Activated T-cell treated with anti-CD3 and anti-CD28 coated beads, Interleukin-2, amount 50 U/mL, for 72 hours (primary cell): ENCODE results near the gene CYP26A1. TPM values are rescaled to one million over a fixed set of nuclear protein-coding genes. Genes with fewer than 3 reads are reported as not detected.
"Not testable (repeated sequence)": the region's sequence is repeated elsewhere in the genome, so short reads cannot be mapped to it uniquely, and the experiment has no call there.

Experiments used
- ATAC-seq, 2 donors: fragments of 150-1000 bp; cut with Tn5 transposase; replicated peaks in 1 of 2; 2 replicates each; pipeline ENCODE4 v1.10.0; 2021; ENCODE audit warnings: moderate library complexity in 2 of 2, mild to moderate bottlenecking in 1 of 2
- DNase-seq, 2 donors: peaks; one replicate each; pipeline ENCODE4 v3.0.0; 2021 to 2022; ENCODE audit warnings: mixed read lengths in 1 of 2
- H3K27ac Mint-ChIP-seq: one replicate; pipeline ENCODE4 v1.8.0; 2022; ENCODE audit warnings: mild to moderate bottlenecking, moderate library complexity, mixed read lengths
- H3K27me3 Mint-ChIP-seq: one replicate; pipeline ENCODE4 v1.8.0; 2022; ENCODE audit warnings: low read depth, mixed read lengths
- H3K36me3 Mint-ChIP-seq, 2 donors: one replicate each; pipeline ENCODE4 v1.8.0; 2022; ENCODE audit warnings: mixed read lengths in 2 of 2, mild to moderate bottlenecking in 1 of 2; ENCODE audit not compliant: insufficient read depth in 2 of 2
- H3K4me1 Mint-ChIP-seq: one replicate; pipeline ENCODE4 v1.8.0; 2022; ENCODE audit warnings: low read depth, mixed read lengths
- H3K4me3 Mint-ChIP-seq, 2 donors: one replicate each; pipeline ENCODE4 v1.8.0; 2022; ENCODE audit warnings: mild to moderate bottlenecking in 2 of 2, mixed read lengths in 2 of 2, moderate library complexity in 2 of 2
- H3K9me3 Mint-ChIP-seq, 2 donors: one replicate each; pipeline ENCODE4 v1.8.0; 2022; ENCODE audit warnings: mixed read lengths in 2 of 2
- total RNA-seq, 2 donors: library from RNA; stranded (reverse); gene quantifications; one replicate each; pipeline ENCODE4 v1.2.3, GENCODE V29; 2022

CYP26A1 gene
- total RNA-seq, 2 donors from 2014 or later: not detected

GRCh38 chr10:93096901-93097300 lies 23.2 kb downstream of the CYP26A1 start:
- peaks cover 8% of the 10 kb centered on the region for H3K27me3 Mint-ChIP-seq
- no peaks in the 10 kb centered on the region for H3K36me3 Mint-ChIP-seq
- no peak for ATAC-seq
- no peak for DNase-seq
- no peaks in the 10 kb centered on the region for H3K4me1 Mint-ChIP-seq
- H3K9me3 Mint-ChIP-seq: no peaks in the 10 kb centered on the region
- no peak overlapping the region for H3K27ac Mint-ChIP-seq
- no peak overlapping the region for H3K4me3 Mint-ChIP-seq

- DNase-seq: no peak
- no peaks in the 10 kb centered on the region for H3K9me3 Mint-ChIP-seq
Measured at GRCh38 chr10:93097386-93097785, 23.7 kb downstream of the CYP26A1 start.

GRCh38 chr10:93098816-93099215 lies 25.1 kb downstream of the CYP26A1 start:
- H3K4me1 Mint-ChIP-seq: no peaks in the 10 kb centered on the region
- H3K27me3 Mint-ChIP-seq: peaks cover 6% of the 10 kb centered on the region
- H3K36me3 Mint-ChIP-seq: peaks cover 0 to 7% of the 10 kb centered on the region in 2 donors
- no peak for ATAC-seq
- DNase-seq: no peak
- H3K27ac Mint-ChIP-seq: no peak overlapping the region
- no peak overlapping the region for H3K4me3 Mint-ChIP-seq
- peaks cover 0 to 3% of the 10 kb centered on the region in 2 donors for H3K9me3 Mint-ChIP-seq

More at GRCh38 chr10:93097386-93097785, 23.7 kb downstream of the CYP26A1 start:
- Mint-ChIP-seq H3K27ac (no peak overlapping the region), H3K4me1 (no peaks in the 10 kb centered on the region), H3K27me3 (peaks cover 8% of the 10 kb centered on the region), H3K4me3 (no peak overlapping the region), H3K36me3 (no peaks in the 10 kb centered on the region)
- ATAC-seq: no peak

- peaks cover 0 to 9% of the 10 kb centered on the region in 2 donors for H3K36me3 Mint-ChIP-seq
- no peak for ATAC-seq
- DNase-seq: no peak
- H3K27ac Mint-ChIP-seq: no peak overlapping the region
- H3K27me3 Mint-ChIP-seq: peaks cover 6% of the 10 kb centered on the region
- H3K9me3 Mint-ChIP-seq: peaks cover 0 to 6% of the 10 kb centered on the region in 2 donors
- no peaks in the 10 kb centered on the region for H3K4me1 Mint-ChIP-seq
- H3K4me3 Mint-ChIP-seq: no peak overlapping the region
Measured at GRCh38 chr10:93099670-93100069, 26.0 kb downstream of the CYP26A1 start.

GRCh38 chr10:93101148-93101547 lies 27.5 kb downstream of the CYP26A1 start:
- not testable (repeated sequence) for H3K4me1 Mint-ChIP-seq, H3K36me3 Mint-ChIP-seq, ATAC-seq, H3K9me3 Mint-ChIP-seq, DNase-seq, H3K27me3 Mint-ChIP-seq, H3K27ac Mint-ChIP-seq, H3K4me3 Mint-ChIP-seq

GRCh38 chr10:93103953-93104352 lies 30.3 kb downstream of the CYP26A1 start:
- Mint-ChIP-seq H3K27me3 (peaks cover 6% of the 10 kb centered on the region), H3K27ac (no peak overlapping the region), H3K36me3 (peaks cover 0 to 9% of the 10 kb centered on the region in 2 donors), H3K4me1 (no peaks in the 10 kb centered on the region), H3K9me3 (peaks cover 0 to 6% of the 10 kb centered on the region in 2 donors), H3K4me3 (no peak overlapping the region)
- ATAC-seq (no peak), DNase-seq (no peak)

GRCh38 chr10:93106631-93107072 lies 33.0 kb downstream of the CYP26A1 start:
- DNase-seq (no peak), ATAC-seq (no peak)
- Mint-ChIP-seq H3K4me3 (no peak overlapping the region), H3K27me3 (peaks cover 6% of the 10 kb centered on the region), H3K9me3 (peaks cover 0 to 6% of the 10 kb centered on the region in 2 donors), H3K27ac (no peak overlapping the region), H3K36me3 (peaks cover 0 to 9% of the 10 kb centered on the region in 2 donors), H3K4me1 (no peaks in the 10 kb centered on the region)

GRCh38 chr10:93110472-93111146 lies 36.9 kb downstream of the CYP26A1 start:
- Mint-ChIP-seq H3K4me1 (peaks cover 5% of the 10 kb centered on the region), H3K36me3 (no peaks in the 10 kb centered on the region), H3K27ac (no peak overlapping the region), H3K27me3 (peaks cover 18% of the 10 kb centered on the region), H3K4me3 (no peak overlapping the region), H3K9me3 (no peaks in the 10 kb centered on the region)
- ATAC-seq (no peak), DNase-seq (no peak)

GRCh38 chr10:93113042-93113441 lies 39.3 kb downstream of the CYP26A1 start:
- no peak overlapping the region for H3K27ac Mint-ChIP-seq
- peaks cover 7% of the 10 kb centered on the region for H3K4me1 Mint-ChIP-seq
- ATAC-seq (no peak), DNase-seq (no peak)
- no peaks in the 10 kb centered on the region for H3K9me3 Mint-ChIP-seq
- H3K27me3 Mint-ChIP-seq: peaks cover 18% of the 10 kb centered on the region
- H3K36me3 Mint-ChIP-seq: no peaks in the 10 kb centered on the region
- no peak overlapping the region for H3K4me3 Mint-ChIP-seq

GRCh38 chr10:93115661-93116383 lies 42.1 kb downstream of the CYP26A1 start:
- H3K27me3 Mint-ChIP-seq: peaks cover 18% of the 10 kb centered on the region
- H3K27ac Mint-ChIP-seq: no peak overlapping the region
- peak; percentile 68 to 73 for DNase-seq
- H3K36me3 Mint-ChIP-seq: no peaks in the 10 kb centered on the region
- H3K9me3 Mint-ChIP-seq: no peaks in the 10 kb centered on the region
- ATAC-seq: peak; percentile 70 to 75
- no peak overlapping the region for H3K4me3 Mint-ChIP-seq
- H3K4me1 Mint-ChIP-seq: peaks cover 7% of the 10 kb centered on the region

- no peak overlapping the region for H3K4me3 Mint-ChIP-seq
- peaks cover 7 to 10% of the 10 kb centered on the region in 2 donors for H3K36me3 Mint-ChIP-seq
- H3K4me1 Mint-ChIP-seq: peaks cover 26% of the 10 kb centered on the region
- ATAC-seq: no peak
- H3K27me3 Mint-ChIP-seq: no peaks in the 10 kb centered on the region
- peaks cover 7 to 12% of the 10 kb centered on the region in 2 donors for H3K9me3 Mint-ChIP-seq
- no peak for DNase-seq
- no peak overlapping the region for H3K27ac Mint-ChIP-seq
Measured at GRCh38 chr10:93121311-93121710, 47.6 kb downstream of the CYP26A1 start.

- no peak for ATAC-seq
- no peak overlapping the region for H3K4me3 Mint-ChIP-seq
- peaks cover 14 to 22% of the 10 kb centered on the region in 2 donors for H3K36me3 Mint-ChIP-seq
- peaks cover 26% of the 10 kb centered on the region for H3K4me1 Mint-ChIP-seq
- no peaks in the 10 kb centered on the region for H3K27me3 Mint-ChIP-seq
- H3K27ac Mint-ChIP-seq: no peak overlapping the region
- no peak for DNase-seq
- H3K9me3 Mint-ChIP-seq: peaks cover 16 to 17% of the 10 kb centered on the region in 2 donors
Measured at GRCh38 chr10:93123766-93124165, 50.1 kb downstream of the CYP26A1 start.

- Mint-ChIP-seq H3K36me3 (peaks cover 17 to 22% of the 10 kb centered on the region in 2 donors), H3K4me1 (peaks cover 26% of the 10 kb centered on the region), H3K4me3 (no peak overlapping the region), H3K27me3 (no peaks in the 10 kb centered on the region), H3K27ac (no peak overlapping the region), H3K9me3 (peaks cover 18 to 21% of the 10 kb centered on the region in 2 donors)
- DNase-seq (no peak), ATAC-seq (no peak)
Measured at GRCh38 chr10:93124580-93125318, 51.1 kb downstream of the CYP26A1 start.
